Measurements from ENCODE around the gene TMEM132C.
"Not testable (repeated sequence)": the region's sequence is repeated elsewhere in the genome, so short reads cannot be mapped to it uniquely, and the experiment has no call there.

TMEM132C gene

DNA sequence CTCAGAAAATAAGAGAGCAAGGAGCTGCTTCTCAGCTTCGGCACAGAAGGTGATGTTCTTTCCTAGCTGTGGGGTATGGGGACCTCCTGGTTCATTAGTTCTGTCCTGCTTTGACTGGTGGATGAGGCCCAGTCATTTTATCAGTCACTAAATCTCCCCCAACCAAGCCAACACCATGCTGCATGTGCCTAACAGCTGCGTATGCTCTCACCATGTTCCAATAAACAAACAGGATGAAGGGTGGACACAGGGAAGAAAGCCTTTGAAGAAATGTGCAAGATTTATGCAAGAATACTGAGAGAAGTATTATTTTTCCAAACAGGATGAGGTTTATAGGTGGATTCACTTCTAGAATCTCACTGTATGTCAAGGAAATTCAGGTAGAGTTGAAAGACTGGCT lies 156.2 kb downstream of the TMEM132C start:
- DNase-seq = no peak

- no peak for DNase-seq
Observed at GRCh38 chr12:128424931-128425431, 158.0 kb downstream of the TMEM132C start.

GRCh38 chr12:128425666-128426331 lies 158.8 kb downstream of the TMEM132C start:
- no peak for DNase-seq

DNA sequence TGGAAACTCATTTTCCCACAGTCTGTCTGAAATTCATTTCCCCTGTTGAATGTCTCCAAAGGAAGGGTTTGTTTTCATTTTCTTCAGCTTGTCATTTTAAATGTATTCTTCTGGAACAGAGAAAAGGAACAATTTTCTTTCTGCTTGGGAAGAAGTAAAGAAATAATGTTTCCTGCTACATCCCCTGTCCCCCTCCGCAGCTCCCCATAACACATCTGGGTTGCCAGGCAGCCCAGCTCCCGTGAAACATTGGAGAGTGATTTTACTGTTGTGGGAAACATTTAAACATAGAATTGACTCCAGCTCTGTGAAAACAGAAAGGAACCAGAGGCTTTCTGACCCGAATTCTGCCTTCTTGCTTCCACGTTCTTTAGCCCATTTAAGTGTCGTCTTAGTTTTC lies 159.5 kb downstream of the TMEM132C start:
- no peak for DNase-seq

DNA sequence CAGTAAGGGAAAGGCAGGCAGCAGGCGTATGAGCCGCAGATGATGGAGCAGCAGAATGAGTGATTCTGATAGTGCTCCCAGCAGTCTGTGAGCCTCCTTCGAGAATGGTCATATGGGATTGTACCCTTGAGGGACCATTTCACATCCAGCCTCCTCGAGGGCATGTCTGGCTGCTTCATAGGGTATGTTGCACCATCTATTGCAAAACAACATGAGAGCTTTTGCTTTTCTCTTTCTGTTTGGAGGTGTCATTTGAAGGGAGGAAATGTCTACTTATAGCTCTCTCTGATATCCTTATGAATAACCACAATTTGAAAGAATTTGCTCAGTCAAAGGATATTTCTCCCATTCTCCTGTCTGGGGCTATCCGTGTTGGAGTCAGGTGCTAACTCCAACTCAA lies 172.8 kb downstream of the TMEM132C start:
- no peak for DNase-seq

DNA sequence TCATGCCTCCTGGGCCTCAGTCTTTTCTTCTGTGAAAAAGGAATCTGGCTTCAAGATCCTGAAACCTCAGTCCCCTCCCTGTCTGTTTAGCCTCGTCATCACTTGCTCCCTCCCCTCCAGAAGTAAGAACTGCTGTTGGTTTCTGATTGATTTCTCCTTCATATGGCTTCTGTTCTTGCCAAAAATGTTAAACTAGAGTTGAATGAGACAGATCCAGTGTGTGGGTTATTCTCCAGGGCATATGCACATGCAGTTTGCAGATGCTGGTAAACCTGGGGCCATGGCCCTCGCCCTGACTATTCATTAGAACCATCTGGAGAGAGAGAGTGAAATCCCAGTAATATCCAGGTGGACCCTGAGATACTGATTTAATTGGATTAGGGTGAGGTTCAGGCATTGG lies 175.1 kb downstream of the TMEM132C start:
- no peak for DNase-seq

- DNase-seq = no peak
Observed at GRCh38 chr12:128444598-128444997, 177.6 kb downstream of the TMEM132C start.

- DNase-seq = no peak
Observed at GRCh38 chr12:128445415-128446127, 178.6 kb downstream of the TMEM132C start.

GRCh38 chr12:128449146-128449894 lies 182.3 kb downstream of the TMEM132C start:
- no peak for DNase-seq

- DNase-seq = no peak
Observed at GRCh38 chr12:128450810-128451209, 183.8 kb downstream of the TMEM132C start.

DNA sequence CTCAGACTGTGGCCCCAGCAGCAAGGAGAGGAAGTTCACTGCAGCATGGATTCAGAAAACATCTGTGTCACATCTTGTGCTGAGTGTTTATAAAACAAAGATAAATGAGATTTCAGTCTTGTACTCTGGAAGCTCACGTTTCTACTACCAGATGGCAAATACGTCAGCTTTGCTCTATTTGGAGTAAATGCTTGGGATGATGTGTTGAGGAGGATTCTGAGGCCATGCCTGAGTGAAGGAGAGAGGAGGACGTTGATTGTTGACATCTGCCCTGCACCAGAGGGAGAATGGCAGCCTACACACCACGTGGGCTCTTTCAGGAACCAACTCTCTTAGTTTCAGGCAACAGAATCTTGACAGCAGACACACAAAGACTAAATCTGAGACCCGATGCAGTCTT lies 188.9 kb downstream of the TMEM132C start:
- no peak for DNase-seq

DNA sequence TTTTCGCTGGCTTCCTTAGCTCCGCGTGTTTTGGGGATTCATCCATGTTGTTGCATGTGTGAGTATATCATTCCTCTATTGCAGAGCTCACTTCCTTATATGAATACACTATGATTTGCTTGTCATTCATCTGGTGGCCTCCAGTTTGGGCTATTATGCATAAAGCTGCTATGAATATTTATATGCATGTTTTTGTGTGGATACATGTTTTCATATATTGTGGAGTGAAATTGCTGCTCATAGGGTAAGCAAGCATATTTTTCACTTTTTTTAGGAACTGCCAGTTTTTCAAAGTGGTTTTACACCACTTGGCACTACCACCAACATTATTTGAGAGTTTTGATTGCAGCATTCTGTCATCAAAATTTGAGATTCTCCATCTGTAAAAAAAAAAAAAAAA lies 190.0 kb downstream of the TMEM132C start:
- no peak for DNase-seq

DNA sequence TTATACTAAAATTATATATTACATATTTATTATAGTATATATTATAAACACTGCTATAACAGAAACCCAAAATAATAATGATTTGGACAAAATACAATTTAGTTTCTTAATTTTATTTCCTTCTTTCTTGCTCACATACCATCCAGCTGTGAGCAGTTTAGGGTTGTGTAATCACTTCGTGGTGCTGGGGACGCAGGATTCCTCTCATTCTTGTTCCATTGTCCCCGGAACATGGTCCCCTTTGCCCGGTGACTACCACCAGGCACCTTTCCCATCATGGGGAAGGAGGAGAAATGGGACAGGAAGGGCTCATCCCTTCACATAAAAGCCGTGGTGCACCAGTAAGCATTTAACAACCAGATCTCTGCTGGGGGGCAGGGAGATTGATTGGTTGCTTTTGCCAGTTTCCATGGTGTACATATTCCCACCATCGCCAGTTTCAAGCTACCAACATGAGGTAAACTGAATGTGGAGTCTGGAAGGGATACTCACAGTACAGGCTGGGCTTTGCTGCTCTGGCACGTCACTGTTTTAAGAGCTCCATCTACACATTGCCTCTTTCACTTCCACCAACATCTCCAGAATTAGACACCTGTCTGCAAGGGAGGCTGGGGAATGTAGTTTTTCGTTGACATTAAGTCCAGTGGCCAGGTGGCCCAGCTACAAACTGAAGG lies 191.5 kb downstream of the TMEM132C start:
- no peak for DNase-seq

DNA sequence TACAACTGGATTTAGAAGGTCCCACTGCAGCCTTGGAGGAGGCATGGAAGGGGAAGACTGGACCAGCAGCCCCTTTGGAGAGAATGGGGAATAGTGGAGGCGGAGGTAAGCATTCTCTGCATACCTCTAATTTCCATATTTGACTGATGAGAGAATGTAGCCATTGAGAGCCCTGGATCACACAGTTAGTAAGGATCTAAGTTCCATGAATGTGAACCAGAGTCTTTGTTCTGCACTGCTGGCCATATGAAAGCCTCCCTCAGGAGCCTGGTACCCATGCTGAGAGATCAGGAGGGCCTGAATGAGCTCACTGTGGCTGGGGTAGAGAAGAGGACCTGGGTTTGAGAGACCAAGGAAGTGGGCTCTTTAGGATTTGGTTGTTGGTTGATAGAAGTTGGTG lies 192.1 kb downstream of the TMEM132C start:
- DNase-seq = no peak

DNA sequence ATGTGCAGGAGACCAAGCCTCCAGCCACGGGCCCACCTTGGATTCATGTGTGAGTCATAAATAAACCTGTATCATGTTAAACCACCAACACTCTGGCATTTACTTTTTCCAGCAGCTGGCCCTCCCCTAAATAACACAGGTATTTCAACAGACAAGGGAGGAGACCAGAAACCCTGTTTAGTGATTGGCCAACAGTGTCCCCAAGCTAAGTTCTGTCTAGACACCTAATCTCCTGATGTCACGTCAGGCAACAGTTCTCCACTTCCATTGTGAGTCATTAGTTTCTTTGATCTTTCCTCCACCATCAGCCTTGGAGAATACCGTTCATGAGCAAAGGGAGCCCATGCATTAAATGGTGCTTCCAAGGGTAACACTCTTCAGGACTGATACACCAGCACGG lies 196.9 kb downstream of the TMEM132C start:
- no peak for DNase-seq

DNA sequence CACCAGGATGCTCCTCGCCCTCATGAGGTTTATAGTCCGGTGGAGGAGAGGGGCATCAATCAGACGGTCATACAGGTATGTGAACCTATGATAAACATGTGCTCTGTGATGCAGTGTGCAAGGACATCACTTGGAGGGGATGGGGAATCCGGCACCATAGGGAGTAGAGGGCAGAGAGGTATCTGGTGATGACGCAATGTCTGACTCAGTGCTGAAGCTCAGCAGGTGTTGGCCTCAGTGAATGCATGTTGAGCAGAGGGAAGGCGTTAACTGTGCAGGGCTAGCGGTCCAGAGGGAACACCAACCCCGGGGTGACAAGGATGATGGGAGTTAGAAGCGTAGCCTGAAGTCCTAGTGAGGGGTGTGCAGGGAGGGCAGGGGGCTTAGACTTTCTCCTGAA lies 200.9 kb downstream of the TMEM132C start:
- no peak for DNase-seq

- no peak for DNase-seq
Observed at GRCh38 chr12:128468926-128469325, 202.0 kb downstream of the TMEM132C start.

- DNase-seq = no peak
Observed at GRCh38 chr12:128471491-128471890, 204.5 kb downstream of the TMEM132C start.

- no peak for DNase-seq
Observed at GRCh38 chr12:128474916-128475315, 207.9 kb downstream of the TMEM132C start.

DNA sequence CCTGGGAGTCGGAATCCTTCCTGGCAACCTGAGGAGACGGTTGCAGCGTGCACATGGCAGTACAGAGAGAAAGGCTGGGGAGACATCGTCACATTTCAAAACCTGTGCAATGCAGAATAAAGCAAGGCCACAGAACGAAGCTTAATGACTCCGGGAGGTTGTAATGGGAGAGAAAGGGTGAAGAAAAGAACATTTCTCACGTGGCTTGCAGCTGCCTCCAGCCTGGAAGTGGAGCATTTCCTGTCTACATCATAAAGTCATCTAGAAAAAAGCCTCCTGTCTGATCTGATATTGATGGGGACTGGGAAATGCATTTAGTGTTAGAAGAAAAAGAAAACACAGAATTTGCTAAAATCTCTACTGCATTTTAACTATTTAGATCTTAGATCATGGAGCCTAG lies 209.3 kb downstream of the TMEM132C start:
- no peak for DNase-seq

DNA sequence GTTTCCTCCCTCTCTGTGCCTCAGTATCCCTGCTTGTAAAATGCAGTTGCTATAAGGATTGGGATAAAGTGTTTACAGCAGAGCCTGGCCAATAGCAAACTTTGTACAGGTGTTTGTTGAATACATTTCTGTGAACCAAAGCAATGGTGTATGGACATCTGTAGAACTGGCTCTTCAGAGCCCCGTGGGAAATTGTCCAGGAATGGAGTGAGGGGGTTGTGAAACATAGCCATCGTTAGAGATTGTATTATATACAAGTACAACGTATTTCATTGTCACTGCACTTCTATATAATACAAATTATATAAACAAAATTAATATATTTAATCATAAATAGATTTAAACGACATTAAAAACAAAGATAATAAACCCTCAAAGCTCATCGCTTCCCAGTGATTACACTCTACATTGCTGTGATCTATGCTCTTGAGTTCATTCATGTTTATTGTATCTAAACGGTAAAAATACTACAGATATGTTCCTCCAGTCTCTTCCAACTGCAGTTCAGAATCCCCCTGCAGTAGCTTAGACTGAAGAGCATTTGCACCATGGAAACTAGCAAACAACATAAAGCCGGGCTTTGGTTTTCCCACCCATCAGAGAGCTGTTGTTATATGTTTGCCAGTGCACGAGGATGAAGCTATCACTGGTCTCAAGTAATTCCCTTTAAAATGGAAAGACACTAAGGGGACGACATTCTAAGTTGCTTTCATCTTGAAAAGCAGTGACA lies 216.7 kb downstream of the TMEM132C start:
- no peak for DNase-seq

GRCh38 chr12:128497376-128497775 lies 230.4 kb downstream of the TMEM132C start:
- not testable (repeated sequence) for DNase-seq

GRCh38 chr12:128507470-128507869 lies 240.5 kb downstream of the TMEM132C start:
- no peak for DNase-seq
